Measurements from ENCODE around the gene CBFA2T3. TPM values are rescaled to one million over a fixed set of nuclear protein-coding genes. Genes with fewer than 3 reads are reported as not detected.

CBFA2T3 gene
- total RNA-seq, 1 donor from 2014 or later: 10.1 TPM

DNA sequence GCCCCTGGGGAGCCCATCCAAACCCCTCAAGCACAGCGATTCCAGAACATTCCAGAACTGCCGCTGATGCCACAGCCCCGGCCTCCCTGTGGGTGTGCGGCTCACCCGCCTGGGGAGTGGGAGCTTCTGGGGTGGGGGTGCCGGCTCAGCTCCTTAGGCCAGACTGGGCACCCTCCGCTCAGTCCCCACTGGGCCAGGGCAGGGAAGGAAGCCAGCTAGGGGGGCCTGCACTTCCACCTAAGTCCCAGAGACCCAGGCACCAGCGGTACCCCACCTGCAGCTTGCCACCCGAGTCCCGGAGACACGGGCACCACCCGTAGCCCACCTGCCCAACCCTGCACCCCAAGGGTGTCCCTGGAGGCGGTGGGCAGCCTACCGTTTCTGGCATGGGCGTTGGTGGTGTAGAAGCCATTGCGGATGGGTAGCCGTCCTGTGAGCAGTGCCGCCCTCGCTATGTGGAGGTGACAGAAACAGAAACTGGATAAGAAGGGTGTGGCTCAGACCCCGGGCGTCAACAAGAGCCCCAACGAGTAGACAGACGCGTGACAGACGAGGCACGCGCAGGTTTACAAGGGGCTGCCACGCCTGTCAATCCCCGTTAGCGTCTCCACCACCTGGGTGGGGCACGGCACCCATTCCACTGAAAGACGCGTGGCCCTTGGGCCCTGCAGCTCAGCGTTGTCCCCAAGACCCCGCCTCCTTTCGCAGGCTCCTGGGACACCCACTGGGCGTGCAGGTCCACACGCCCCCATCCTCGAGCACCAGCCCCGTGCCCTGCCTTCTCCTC lies 135.3 kb downstream of the CBFA2T3 start:
- Mint-ChIP-seq H3K9me3 (no peaks in the 10 kb centered on the region), H3K4me3 (no peak overlapping the region), H3K36me3 (no peaks in the 10 kb centered on the region), H3K27me3 (ENCODE audit: low read depth) (no peaks in the 10 kb centered on the region), H3K27ac (no peak overlapping the region), H3K4me1 (no peaks in the 10 kb centered on the region)
- TF ChIP-seq, protein P1, sequence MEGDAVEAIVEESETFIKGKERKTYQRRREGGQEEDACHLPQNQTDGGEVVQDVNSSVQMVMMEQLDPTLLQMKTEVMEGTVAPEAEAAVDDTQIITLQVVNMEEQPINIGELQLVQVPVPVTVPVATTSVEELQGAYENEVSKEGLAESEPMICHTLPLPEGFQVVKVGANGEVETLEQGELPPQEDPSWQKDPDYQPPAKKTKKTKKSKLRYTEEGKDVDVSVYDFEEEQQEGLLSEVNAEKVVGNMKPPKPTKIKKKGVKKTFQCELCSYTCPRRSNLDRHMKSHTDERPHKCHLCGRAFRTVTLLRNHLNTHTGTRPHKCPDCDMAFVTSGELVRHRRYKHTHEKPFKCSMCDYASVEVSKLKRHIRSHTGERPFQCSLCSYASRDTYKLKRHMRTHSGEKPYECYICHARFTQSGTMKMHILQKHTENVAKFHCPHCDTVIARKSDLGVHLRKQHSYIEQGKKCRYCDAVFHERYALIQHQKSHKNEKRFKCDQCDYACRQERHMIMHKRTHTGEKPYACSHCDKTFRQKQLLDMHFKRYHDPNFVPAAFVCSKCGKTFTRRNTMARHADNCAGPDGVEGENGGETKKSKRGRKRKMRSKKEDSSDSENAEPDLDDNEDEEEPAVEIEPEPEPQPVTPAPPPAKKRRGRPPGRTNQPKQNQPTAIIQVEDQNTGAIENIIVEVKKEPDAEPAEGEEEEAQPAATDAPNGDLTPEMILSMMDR (IDR thresholded peaks at IDR 0.05; ENCODE audit: unreplicated experiment): no peak
- no peak for DNase-seq (ENCODE audit: low spot score in 2 of 2, unreplicated experiment in 2 of 2)

DNA sequence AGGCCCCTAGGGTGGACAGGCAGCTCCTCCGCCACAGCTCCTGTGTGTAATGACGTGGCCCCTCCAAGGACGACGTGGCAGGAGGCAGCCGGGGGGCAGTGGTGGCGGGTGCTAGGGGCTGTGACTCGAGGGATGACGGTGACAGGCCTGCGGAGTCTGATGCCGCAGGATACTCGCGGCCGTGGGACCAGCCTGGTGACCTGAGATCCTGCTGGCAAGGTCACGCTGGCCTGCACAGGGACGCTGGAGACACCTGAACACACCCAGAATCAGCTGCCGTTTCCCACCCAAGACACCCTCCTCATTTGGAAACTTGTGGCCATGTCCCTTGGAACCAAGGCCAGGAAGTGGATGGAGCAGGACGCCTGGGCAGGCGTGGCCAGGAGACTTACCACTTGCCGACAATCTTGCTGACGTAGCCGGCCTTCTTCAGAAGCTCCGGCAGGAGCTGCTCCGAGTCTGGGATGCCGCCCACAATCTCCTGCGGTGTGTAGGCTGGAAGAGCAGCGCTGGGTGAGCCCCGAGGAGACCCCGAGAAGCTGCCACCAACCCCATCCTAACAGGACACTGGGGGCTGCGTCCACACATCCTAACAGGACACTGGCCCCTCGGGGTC lies 136.3 kb downstream of the CBFA2T3 start:
- H3K27ac Mint-ChIP-seq: no peak overlapping the region

GRCh38 chr16:88839745-88840599 lies 137.0 kb downstream of the CBFA2T3 start:
- Mint-ChIP-seq H3K4me3 (no peak overlapping the region), H3K27ac (no peak overlapping the region), H3K27me3 (ENCODE audit: low read depth) (no peaks in the 10 kb centered on the region), H3K9me3 (no peaks in the 10 kb centered on the region), H3K36me3 (peaks cover 3% of the 10 kb centered on the region), H3K4me1 (no peaks in the 10 kb centered on the region)
- TF ChIP-seq, protein P1 (IDR thresholded peaks at IDR 0.05; ENCODE audit: unreplicated experiment): no peak
- DNase-seq (ENCODE audit: low spot score in 2 of 2, unreplicated experiment in 2 of 2): no peak

More for the DNA sequence above, 136.3 kb downstream of the CBFA2T3 start:
- no peak for DNase-seq (ENCODE audit: low spot score in 2 of 2, unreplicated experiment in 2 of 2)
- Mint-ChIP-seq H3K27me3 (ENCODE audit: low read depth) (no peaks in the 10 kb centered on the region), H3K4me3 (no peak overlapping the region), H3K36me3 (no peaks in the 10 kb centered on the region), H3K4me1 (no peaks in the 10 kb centered on the region), H3K9me3 (no peaks in the 10 kb centered on the region)
- TF ChIP-seq, protein P1 (IDR thresholded peaks at IDR 0.05; ENCODE audit: unreplicated experiment): no peak

DNA sequence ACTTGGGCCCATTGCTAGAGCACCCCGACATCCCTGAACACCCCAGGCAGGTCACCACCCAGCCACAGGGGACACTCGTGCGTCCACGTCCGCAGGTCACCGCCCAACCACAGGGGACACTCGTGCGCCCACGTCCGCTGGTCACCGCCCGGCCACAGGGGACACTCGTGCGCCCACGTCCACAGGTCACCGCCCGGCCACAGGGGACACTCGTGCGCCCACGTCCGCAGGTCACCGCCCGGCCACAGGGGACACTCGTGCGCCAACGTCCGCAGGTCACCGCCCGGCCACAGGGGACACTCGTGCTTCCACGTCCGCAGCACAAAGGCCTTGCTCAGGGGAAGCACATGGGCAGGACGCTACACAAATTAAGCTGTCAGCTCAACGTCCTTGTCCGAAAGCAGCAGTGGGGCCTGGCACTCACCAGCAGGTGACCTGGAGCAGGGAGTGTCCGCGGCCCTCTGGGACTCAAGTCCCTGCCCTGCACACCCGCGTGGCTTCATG lies 137.9 kb downstream of the CBFA2T3 start:
- Mint-ChIP-seq H3K9me3 (no peaks in the 10 kb centered on the region), H3K4me1 (no peaks in the 10 kb centered on the region), H3K4me3 (no peak overlapping the region), H3K27me3 (ENCODE audit: low read depth) (no peaks in the 10 kb centered on the region), H3K36me3 (peaks cover 4% of the 10 kb centered on the region), H3K27ac (no peak overlapping the region)
- TF ChIP-seq, protein P1 (IDR thresholded peaks at IDR 0.05; ENCODE audit: unreplicated experiment): no peak
- DNase-seq (ENCODE audit: low spot score in 2 of 2, unreplicated experiment in 2 of 2): no peak

DNA sequence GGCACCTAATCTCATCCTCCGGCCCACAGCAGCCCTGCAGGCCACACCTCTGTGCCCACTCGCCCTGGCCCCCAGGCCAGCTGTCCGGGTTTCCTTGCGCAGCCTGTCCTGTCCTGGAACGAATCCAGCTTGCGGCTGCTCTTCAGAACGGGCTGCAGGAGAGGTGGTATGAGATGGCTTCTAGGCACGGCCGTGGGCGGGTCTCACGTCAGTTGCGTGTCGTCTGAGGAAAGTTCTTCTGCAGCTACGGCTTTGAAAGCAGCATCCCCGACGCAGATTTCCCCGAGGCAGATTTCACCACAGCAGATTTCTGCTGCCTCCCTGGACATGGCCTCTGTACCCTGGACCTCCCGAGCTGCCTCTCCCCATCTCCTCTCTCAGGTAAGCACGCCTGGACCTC lies 138.4 kb downstream of the CBFA2T3 start:
- TF ChIP-seq, protein P1 (IDR thresholded peaks at IDR 0.05; ENCODE audit: unreplicated experiment): no peak
- H3K36me3 Mint-ChIP-seq: peaks cover 4% of the 10 kb centered on the region
- H3K4me1 Mint-ChIP-seq: no peaks in the 10 kb centered on the region
- H3K27ac Mint-ChIP-seq: no peak overlapping the region
- no peak overlapping the region for H3K4me3 Mint-ChIP-seq
- H3K27me3 Mint-ChIP-seq (ENCODE audit: low read depth): no peaks in the 10 kb centered on the region
- DNase-seq (ENCODE audit: low spot score in 2 of 2, unreplicated experiment in 2 of 2): no peak
- no peaks in the 10 kb centered on the region for H3K9me3 Mint-ChIP-seq
